Sigmoid colon (tissue), 7 donors: ENCODE measurements around the gene BCL2L15. TPM values are rescaled to one million over a fixed set of nuclear protein-coding genes. Genes with fewer than 3 reads are reported as not detected.

Source experiments
- DNase-seq: peaks from one replicate; pipeline ENCODE4 v3.0.0-alpha.2; 2019
- H3K27ac ChIP-seq, 4 donors: fragments of 200-600 bp; sonication (generic); one replicate each; pipeline ENCODE4 v1.5.1; 2016 to 2019; ENCODE audit warnings: mild to moderate bottlenecking in 1 of 4
- H3K27me3 ChIP-seq, 3 donors: fragments of 200-600 bp; sonication (generic); one replicate each; pipeline ENCODE4 v1.5.1; 2019; ENCODE audit warnings: mild to moderate bottlenecking in 1 of 3
- H3K36me3 ChIP-seq, 4 donors: fragments of 200-600 bp; sonication (generic); one replicate each; pipeline ENCODE4 v1.5.1; 2016 to 2019
- H3K4me1 ChIP-seq, 4 donors: fragments of 200-600 bp; sonication (generic); one replicate each; pipeline ENCODE4 v1.5.1; 2017 to 2019
- H3K4me3 ChIP-seq, 4 donors: fragments of 200-600 bp; sonication (generic); one replicate each; pipeline ENCODE4 v1.5.1; 2017 to 2019; ENCODE audit warnings: mild to moderate bottlenecking in 2 of 4, moderate library complexity in 1 of 4
- H3K9me3 ChIP-seq, 4 donors: fragments of 200-600 bp in 3 of 4; sonication (generic) in 3 of 4; one replicate each; pipeline versions ENCODE4 v1.5.1 to v1.6.1; 2013 to 2019
- CTCF ChIP-seq, 4 experiments: fragments of 450-650 bp in 3 of 4; fragments of 200-600 bp in 1 of 4; IDR thresholded peaks; one replicate each; pipeline ENCODE4 v1.5.1; 2016 to 2019; ENCODE audit warnings: antibody characterized with exemption in 4 of 4, mild to moderate bottlenecking in 3 of 4, moderate library complexity in 2 of 4
- EP300 ChIP-seq, 4 donors: sonication (generic); formaldehyde crosslinking; IDR thresholded peaks; one replicate each; pipeline ENCODE4 v1.6.1; 2017; ENCODE audit warnings: antibody characterized with exemption in 4 of 4
- POLR2A ChIP-seq, 2 donors: fragments of 450-650 bp; IDR thresholded peaks; one replicate each; pipeline ENCODE4 v1.6.1; 2016; ENCODE audit warnings: antibody characterized with exemption in 2 of 2, mild to moderate bottlenecking in 2 of 2, moderate library complexity in 2 of 2
- POLR2AphosphoS5 ChIP-seq, 4 donors: sonication (generic); formaldehyde crosslinking; IDR thresholded peaks; one replicate each; pipeline ENCODE4 v1.6.1; 2017; ENCODE audit warnings: antibody characterized with exemption in 4 of 4
- WGBS, 2 donors: extraction: QIAGEN DNeasy Blood & Tissue Kit; methylation state at CpG; one replicate each; pipeline ENCODE4 v1.1.7; 2013; 5-methylcytosine and 5-hydroxymethylcytosine counted together
- intact Hi-C: fragments of 100-400 bp; cut with DNase I; formaldehyde crosslinking; loops from one replicate; pipeline ENCODE4 v1.15.1; 2023
- polyA plus RNA-seq, 3 donors: library from polyadenylated mRNA; stranded (reverse); fragments of 200-250 nt; gene quantifications; one replicate each; pipeline ENCODE4 v1.2.3, GENCODE V29; 2013
- total RNA-seq, 4 donors: library from RNA; depleted of rRNA; stranded (reverse); fragments of >200 nt; gene quantifications; one replicate each; pipeline ENCODE4 v1.1.0, GENCODE V29; 2016
- donor health status: healthy with polysubstance abuse.
- donor health status: Bipolar disorder and iron deficiency.
- donor health status: healthy.

The BCL2L15 gene
- total and polyA plus RNA-seq, 7 donors, result under 0.01 to 87.9 (median 0.49) TPM

GRCh38 chr1:113859478-113860175 is 27.8 kb downstream of the BCL2L15 start:
- H3K27me3 ChIP-seq, result no peaks in the 10 kb centered on the region
- H3K9me3 ChIP-seq, result no peaks in the 10 kb centered on the region
- no peaks in the 10 kb centered on the region for H3K36me3 ChIP-seq
- no peak overlapping the region for H3K4me3 ChIP-seq
- TF ChIP-seq POLR2AphosphoS5 (IDR thresholded peaks at IDR 0.05) (no peak), CTCF (IDR thresholded peaks at IDR 0.05) (no peak), EP300 (IDR thresholded peaks at IDR 0.05) (no peak), POLR2A (IDR thresholded peaks at IDR 0.05) (no peak)
- H3K27ac ChIP-seq, result no peak overlapping the region
- no peaks in the 10 kb centered on the region for H3K4me1 ChIP-seq
- 55 to 86% methylated on average over 3 of the region's 3 CpGs for WGBS, 2 donors
- no peak for DNase-seq
- intact Hi-C loops, result no loop called here

- TF ChIP-seq POLR2A (IDR thresholded peaks at IDR 0.05), result no peak
- no peak for TF ChIP-seq CTCF (IDR thresholded peaks at IDR 0.05)
- no peak for TF ChIP-seq POLR2AphosphoS5 (IDR thresholded peaks at IDR 0.05)
- no peak for TF ChIP-seq EP300 (IDR thresholded peaks at IDR 0.05)
- H3K36me3 ChIP-seq, result no peaks in the 10 kb centered on the region
- H3K4me3 ChIP-seq, result no peak overlapping the region
- no peak for DNase-seq
- no peak overlapping the region for H3K27ac ChIP-seq
- no peaks in the 10 kb centered on the region for H3K4me1 ChIP-seq
- no peaks in the 10 kb centered on the region for H3K27me3 ChIP-seq
- WGBS, 2 donors, result 92 to 94% methylated on average over 1 of the region's 1 CpG
- H3K9me3 ChIP-seq, result no peaks in the 10 kb centered on the region
- intact Hi-C loops, result no loop called here
Measured at GRCh38 chr1:113858982-113859381, 28.4 kb downstream of the BCL2L15 start.

GRCh38 chr1:113858418-113858817 is 29.0 kb downstream of the BCL2L15 start:
- Histone ChIP-seq H3K4me1 (no peaks in the 10 kb centered on the region), H3K27me3 (no peaks in the 10 kb centered on the region), H3K36me3 (no peaks in the 10 kb centered on the region), H3K4me3 (no peak overlapping the region), H3K9me3 (no peaks in the 10 kb centered on the region), H3K27ac (no peak overlapping the region)
- 65 to 85% methylated on average over 3 of the region's 3 CpGs for WGBS, 2 donors
- DNase-seq, result no peak
- TF ChIP-seq POLR2AphosphoS5 (IDR thresholded peaks at IDR 0.05) (no peak), POLR2A (IDR thresholded peaks at IDR 0.05) (no peak), EP300 (IDR thresholded peaks at IDR 0.05) (no peak), CTCF (IDR thresholded peaks at IDR 0.05) (no peak)
- intact Hi-C loops, result no loop called here

GRCh38 chr1:113857776-113858175 is 29.6 kb downstream of the BCL2L15 start:
- no peaks in the 10 kb centered on the region for H3K4me1 ChIP-seq
- 60 to 86% methylated on average over 3 of the region's 3 CpGs for WGBS, 2 donors
- DNase-seq, result no peak
- TF ChIP-seq POLR2AphosphoS5 (IDR thresholded peaks at IDR 0.05), result no peak
- no peak for TF ChIP-seq EP300 (IDR thresholded peaks at IDR 0.05)
- TF ChIP-seq POLR2A (IDR thresholded peaks at IDR 0.05), result no peak
- no peak for TF ChIP-seq CTCF (IDR thresholded peaks at IDR 0.05)
- H3K9me3 ChIP-seq, result no peaks in the 10 kb centered on the region
- intact Hi-C loops, result no loop called here
- no peak overlapping the region for H3K4me3 ChIP-seq
- H3K36me3 ChIP-seq, result no peaks in the 10 kb centered on the region
- H3K27me3 ChIP-seq, result no peaks in the 10 kb centered on the region
- no peak overlapping the region for H3K27ac ChIP-seq

- intact Hi-C loops, result no loop called here
- Histone ChIP-seq H3K9me3 (no peaks in the 10 kb centered on the region), H3K27ac (peak overlapping the region in 1 of 4 donors; percentile 29), H3K4me3 (no peak overlapping the region), H3K27me3 (no peaks in the 10 kb centered on the region), H3K36me3 (no peaks in the 10 kb centered on the region), H3K4me1 (no peaks in the 10 kb centered on the region)
- WGBS, 2 donors, result 97 to 99% methylated on average over 2 of the region's 2 CpGs
- no peak for TF ChIP-seq POLR2A (IDR thresholded peaks at IDR 0.05)
- TF ChIP-seq EP300 (IDR thresholded peaks at IDR 0.05), result no peak
- no peak for DNase-seq
Measured at GRCh38 chr1:113856401-113856790, 31.0 kb downstream of the BCL2L15 start.
